K562 (cell line): ENCODE results near the gene HPN. TPM values are rescaled to one million over a fixed set of nuclear protein-coding genes. Genes with fewer than 3 reads are reported as not detected.

Source experiments
- BCOR ChIP-seq: fragments of 450-650 bp; IDR thresholded peaks from 2 replicates; pipeline ENCODE4 v1.6.1; 2016
- ETV5 ChIP-seq: sonication (generic); formaldehyde crosslinking; IDR thresholded peaks from 2 replicates; pipeline ENCODE4 v1.4.0; 2020; ENCODE audit warnings: low read depth, mild to moderate bottlenecking, missing genetic modification reagents
- HDAC2 ChIP-seq: fragments of 450-650 bp; IDR thresholded peaks from 2 replicates; pipeline ENCODE4 v1.6.1; 2016; ENCODE audit warnings: mild to moderate bottlenecking
- HNRNPL ChIP-seq: fragments of 200-400 bp; formaldehyde crosslinking; IDR thresholded peaks from 2 replicates; pipeline ENCODE4 v1.6.1; 2017; ENCODE audit warnings: low read depth, mild to moderate bottlenecking, low read length
- LARP7 ChIP-seq: fragments of 450-650 bp; IDR thresholded peaks from 2 replicates; pipeline ENCODE4 v1.6.1; 2016
- PRMT5 ChIP-seq: sonication (generic); formaldehyde crosslinking; IDR thresholded peaks from 2 replicates; pipeline ENCODE4 v1.5.0; 2020; ENCODE audit warnings: missing genetic modification reagents
- SMAD3 ChIP-seq: fragments of 450-650 bp; formaldehyde crosslinking; conservative IDR thresholded peaks from 2 replicates; pipeline ENCODE4 v1.4.0; 2020; ENCODE audit warnings: mild to moderate bottlenecking
- polyA plus RNA-seq, 8 experiments: library from polyadenylated mRNA; depleted of rRNA in 4 of 8; stranded (reverse) in 5 of 8; unstranded in 3 of 8; fragments of >200 nt; fragmentation: Nextera tagmentation in 2 of 8; fragmentation: Illumina TruSeq in 1 of 8; extraction: Ambion mirVana in 2 of 8; extraction: Trizol in 1 of 8; gene quantifications; 2 replicates each; pipeline versions ENCODE4 v1.2.1 to v1.2.3, GENCODE V29; 2011 to 2014; ENCODE audit warnings: inconsistent platforms in 1 of 8, missing spikeins in 1 of 8
- total RNA-seq, 7 experiments: library from RNA; depleted of rRNA in 6 of 7; stranded (reverse); fragments of >200 nt in 6 of 7; fragmentation: Illumina TruSeq in 2 of 7; extraction: Trizol in 2 of 7; gene quantifications; 2 replicates each; pipeline versions ENCODE4 v1.2.1 to v1.2.3, GENCODE V29; 2011 to 2021; ENCODE audit warnings: low replicate concordance in 1 of 7
- TF ChIP-seq, protein P1 (sequence below), 2 experiments: IDR thresholded peaks; 2 replicates each; pipeline ENCODE4 v1.6.1; 2012; ENCODE audit warnings: improper control_type of control experiment in 2 of 2, low read depth in 2 of 2, low read length in 2 of 2, borderline replicate concordance in 1 of 2

The HPN gene
- total and polyA plus RNA-seq, 9 of the 15 experiments (the other 6 are each of a cell fraction or from before 2014, with no cell fraction given): 0.10 to 0.20 TPM; not detected in 7

- TF ChIP-seq, protein P1, sequence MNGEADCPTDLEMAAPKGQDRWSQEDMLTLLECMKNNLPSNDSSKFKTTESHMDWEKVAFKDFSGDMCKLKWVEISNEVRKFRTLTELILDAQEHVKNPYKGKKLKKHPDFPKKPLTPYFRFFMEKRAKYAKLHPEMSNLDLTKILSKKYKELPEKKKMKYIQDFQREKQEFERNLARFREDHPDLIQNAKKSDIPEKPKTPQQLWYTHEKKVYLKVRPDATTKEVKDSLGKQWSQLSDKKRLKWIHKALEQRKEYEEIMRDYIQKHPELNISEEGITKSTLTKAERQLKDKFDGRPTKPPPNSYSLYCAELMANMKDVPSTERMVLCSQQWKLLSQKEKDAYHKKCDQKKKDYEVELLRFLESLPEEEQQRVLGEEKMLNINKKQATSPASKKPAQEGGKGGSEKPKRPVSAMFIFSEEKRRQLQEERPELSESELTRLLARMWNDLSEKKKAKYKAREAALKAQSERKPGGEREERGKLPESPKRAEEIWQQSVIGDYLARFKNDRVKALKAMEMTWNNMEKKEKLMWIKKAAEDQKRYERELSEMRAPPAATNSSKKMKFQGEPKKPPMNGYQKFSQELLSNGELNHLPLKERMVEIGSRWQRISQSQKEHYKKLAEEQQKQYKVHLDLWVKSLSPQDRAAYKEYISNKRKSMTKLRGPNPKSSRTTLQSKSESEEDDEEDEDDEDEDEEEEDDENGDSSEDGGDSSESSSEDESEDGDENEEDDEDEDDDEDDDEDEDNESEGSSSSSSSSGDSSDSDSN (IDR thresholded peaks at IDR 0.05; ENCODE audit: borderline replicate concordance in 1 of 2, low read depth in 2 of 2, low read length in 2 of 2): peak in 1 of 2 experiments; percentile 28; a peak in 2 of 4 replicates
- TF ChIP-seq BCOR: peak; percentile 48; the same call in 1 of the 2 replicates
- TF ChIP-seq HNRNPL: no peak
- no peak for TF ChIP-seq PRMT5
- no peak for TF ChIP-seq ETV5 (CRISPR knock-in tag)
- TF ChIP-seq SMAD3 (CRISPR knock-in tag): no peak
- TF ChIP-seq HDAC2: 0 out of 2 replicates have a peak, but pooled peaks have one; percentile 28
- peak; percentile 92 for TF ChIP-seq LARP7
These were observed 10.2 kb upstream of the HPN start (continued) for GRCh38 chr19:35031072-35031881.
